K562 (cell line): ENCODE results near the gene ESAM. TPM values are rescaled to one million over a fixed set of nuclear protein-coding genes. Genes with fewer than 3 reads are reported as not detected.

Source experiments
- CBX5 ChIP-seq: IDR thresholded peaks from 2 replicates; pipeline ENCODE4 v1.6.1; 2014; ENCODE audit warnings: low read depth, borderline replicate concordance
- CEBPB ChIP-seq: fragments of 450-650 bp; IDR thresholded peaks from 2 replicates; pipeline ENCODE4 v1.6.1; 2016; ENCODE audit warnings: missing genetic modification characterization, missing compliant biosample characterization
- CHD7 ChIP-seq: fragments of 200-600 bp; sonication (generic); IDR thresholded peaks from one replicate; pipeline ENCODE4 v1.6.1; 2012; ENCODE audit warnings: mild to moderate bottlenecking, low read depth, low read length, inconsistent platforms
- KHSRP ChIP-seq: fragments of 450-650 bp; IDR thresholded peaks from 2 replicates; pipeline ENCODE4 v1.6.1; 2017
- MAZ ChIP-seq, 2 experiments: fragments of 450-650 bp in 1 of 2; sonication (generic) in 1 of 2; formaldehyde crosslinking; IDR thresholded peaks in 1 of 2; conservative IDR thresholded peaks in 1 of 2; 2 replicates each; pipeline versions ENCODE4 v1.4.0 to v1.5.0; 2020; ENCODE audit warnings: mild to moderate bottlenecking in 1 of 2, missing genetic modification reagents in 1 of 2
- NFATC3 ChIP-seq: fragments of 450-650 bp; IDR thresholded peaks from 2 replicates; pipeline ENCODE4 v1.6.1; 2017; ENCODE audit warnings: mild to moderate bottlenecking
- NUFIP1 ChIP-seq: fragments of 450-650 bp; IDR thresholded peaks from 2 replicates; pipeline ENCODE4 v1.6.1; 2018; ENCODE audit not compliant: partially characterized antibody
- RBM17 ChIP-seq: fragments of 200-400 bp; formaldehyde crosslinking; IDR thresholded peaks from 2 replicates; pipeline ENCODE4 v1.6.1; 2017; ENCODE audit warnings: low read depth, mild to moderate bottlenecking, low read length, borderline replicate concordance
- SMAD4 ChIP-seq: fragments of 250-450 bp; sonication (Bioruptor Pico); conservative IDR thresholded peaks from 2 replicates; pipeline ENCODE4 v1.8.0; 2021; ENCODE audit warnings: inconsistent platforms, mild to moderate bottlenecking, moderate library complexity
- TCF7L2 ChIP-seq: fragments of 150-350 bp; IDR thresholded peaks from 2 replicates; pipeline ENCODE4 v1.6.1; 2016; ENCODE audit warnings: low read depth, mild to moderate bottlenecking, low read length, moderate library complexity
- THRAP3 ChIP-seq: fragments of 450-650 bp; IDR thresholded peaks from 2 replicates; pipeline ENCODE4 v1.6.1; 2016; ENCODE audit warnings: mild to moderate bottlenecking, inconsistent platforms, borderline replicate concordance
- ZHX1 ChIP-seq: fragments of 150-350 bp; conservative IDR thresholded peaks from 2 replicates; pipeline ENCODE4 v1.6.1; 2014; ENCODE audit warnings: low read length
- polyA plus RNA-seq, 8 experiments: library from polyadenylated mRNA; depleted of rRNA in 4 of 8; stranded (reverse) in 5 of 8; unstranded in 3 of 8; fragments of >200 nt; fragmentation: Nextera tagmentation in 2 of 8; fragmentation: Illumina TruSeq in 1 of 8; extraction: Ambion mirVana in 2 of 8; extraction: Trizol in 1 of 8; gene quantifications; 2 replicates each; pipeline versions ENCODE4 v1.2.1 to v1.2.3, GENCODE V29; 2011 to 2014; ENCODE audit warnings: inconsistent platforms in 1 of 8, missing spikeins in 1 of 8
- total RNA-seq, 7 experiments: library from RNA; depleted of rRNA in 6 of 7; stranded (reverse); fragments of >200 nt in 6 of 7; fragmentation: Illumina TruSeq in 2 of 7; extraction: Trizol in 2 of 7; gene quantifications; 2 replicates each; pipeline versions ENCODE4 v1.2.1 to v1.2.3, GENCODE V29; 2011 to 2021; ENCODE audit warnings: low replicate concordance in 1 of 7

ESAM gene
- total and polyA plus RNA-seq, 9 of the 15 experiments (the other 6 are each of a cell fraction or from before 2014, with no cell fraction given), result 0.06 to 1.5 (median 0.22) TPM

DNA sequence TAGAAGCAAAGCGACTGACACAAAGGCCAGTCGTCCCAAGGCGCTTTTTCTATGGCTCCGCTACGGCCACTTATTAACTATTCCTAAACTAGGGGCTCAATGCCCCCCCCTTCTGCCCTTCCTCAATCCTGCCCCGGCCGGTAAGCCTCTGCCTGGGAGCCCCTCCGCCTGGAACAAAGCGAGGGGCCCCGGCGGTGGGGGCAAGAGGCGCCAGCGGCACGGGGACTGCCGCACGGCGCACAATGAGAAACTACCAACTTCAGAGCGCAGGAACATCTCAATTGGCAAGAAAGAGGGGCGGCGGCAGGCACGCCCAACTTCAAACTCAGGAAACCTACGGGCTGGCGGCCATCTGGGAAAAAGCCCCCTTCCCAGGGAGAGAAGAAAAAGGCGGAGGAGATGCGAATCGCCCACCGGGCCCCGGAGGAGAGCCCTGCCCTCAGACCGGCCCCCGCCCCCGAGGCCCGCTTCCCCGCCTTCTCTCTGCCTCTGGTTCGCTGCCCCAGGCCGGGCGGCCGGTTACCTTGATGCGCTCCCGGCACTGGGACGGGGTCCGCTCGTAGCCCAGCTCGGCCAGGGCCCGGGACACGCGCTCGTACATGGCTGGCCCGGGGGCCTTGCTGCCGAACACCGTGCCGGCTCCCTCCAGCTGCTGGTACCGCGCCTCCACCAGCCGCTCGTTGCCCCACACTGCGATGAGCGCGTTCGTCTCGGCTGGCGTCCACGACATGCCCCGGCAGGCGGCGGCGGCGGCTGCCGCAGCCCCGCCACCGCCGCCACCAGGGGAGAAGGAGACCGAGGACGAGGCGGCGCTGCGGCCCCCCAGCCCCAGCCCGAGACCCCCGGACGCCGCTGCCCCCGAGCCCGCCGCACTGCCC is 37.5 kb upstream of the ESAM start (continued):
- TF ChIP-seq MAZ (CRISPR knock-in tag; conservative IDR thresholded peaks at IDR 0.05 in 1 of 2, IDR thresholded peaks at IDR 0.05 in 1 of 2) (peak in 1 of 2 experiments; percentile 50; a peak in 2 of 4 replicates), SMAD4 (CRISPR knock-in tag) (no peak), RBM17 (no peak), CEBPB (no peak), ZHX1 (no peak), KHSRP (no peak), TCF7L2 (no peak), CBX5 (no peak), NUFIP1 (no peak), THRAP3 (no peak), NFATC3 (no peak), CHD7 (no peak)
